IPS DF 4.7 (cell line): ENCODE data around the gene LZTFL1.

ENCODE experiments used
- DNase-seq: peaks from one replicate; pipeline ENCODE4 v3.0.0-alpha.2; 2013; ENCODE audit warnings: low spot score; ENCODE audit errors: extremely low read depth

Gene LZTFL1

DNA sequence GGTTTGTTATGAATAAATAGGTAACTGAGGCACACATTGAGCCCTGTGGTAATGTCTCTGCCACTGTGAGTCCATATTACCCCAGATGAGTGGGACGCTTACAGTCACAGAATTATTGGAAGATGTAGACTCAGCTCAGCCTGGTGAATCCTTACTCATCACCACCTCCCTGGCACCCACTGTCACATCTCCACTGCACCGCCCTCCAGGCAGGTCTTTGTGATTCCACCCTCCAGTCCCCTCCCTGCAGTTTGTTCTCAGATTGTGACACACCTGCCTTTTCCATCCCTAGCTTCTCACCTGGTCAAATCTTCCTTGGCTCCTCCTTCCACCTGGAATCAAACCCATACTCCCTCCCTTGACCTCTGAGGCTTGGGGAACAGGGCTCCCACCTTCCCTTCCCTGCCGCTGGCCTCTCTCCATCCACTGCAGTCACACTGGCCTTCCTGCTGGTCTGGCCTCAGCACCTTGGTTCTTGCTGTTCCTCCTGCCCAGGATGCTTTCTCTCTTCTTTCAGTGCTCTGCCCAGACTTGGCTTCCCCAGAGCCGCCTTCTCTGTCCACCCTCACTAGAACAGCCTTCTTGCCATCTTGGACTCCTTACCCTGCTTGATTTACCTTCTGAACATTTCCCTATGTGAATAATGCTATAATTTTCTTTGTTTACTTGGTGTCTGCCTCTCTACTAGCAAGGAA, 55.0 kb downstream of the LZTFL1 start:
- no peak for DNase-seq

DNA sequence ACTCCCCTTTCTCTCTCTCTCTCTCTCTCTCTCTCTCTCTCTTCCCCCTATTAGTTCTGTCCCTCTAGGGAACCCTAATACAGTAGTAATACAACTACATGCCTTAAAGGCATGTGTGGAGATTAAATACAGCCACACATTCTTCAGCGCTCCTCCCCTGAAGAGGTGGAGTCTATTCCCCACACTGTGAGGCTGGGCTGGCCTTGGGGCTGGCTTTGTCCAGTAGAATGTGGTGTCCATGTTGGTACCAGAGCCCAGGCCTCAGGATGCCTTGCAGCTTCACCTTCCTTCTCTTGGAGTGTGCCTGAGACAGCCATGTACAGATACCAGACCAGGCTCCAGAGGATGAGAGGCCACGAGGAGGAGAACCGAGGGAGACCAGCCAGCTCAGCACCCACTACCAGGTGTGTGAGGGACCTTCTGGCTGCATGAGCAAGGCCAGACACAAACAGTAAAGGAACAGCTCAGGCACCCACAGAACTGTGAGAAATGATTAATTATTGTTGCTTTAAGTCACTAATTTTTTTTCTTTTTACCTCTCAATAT, 56.2 kb downstream of the LZTFL1 start:
- DNase-seq: no peak

DNA sequence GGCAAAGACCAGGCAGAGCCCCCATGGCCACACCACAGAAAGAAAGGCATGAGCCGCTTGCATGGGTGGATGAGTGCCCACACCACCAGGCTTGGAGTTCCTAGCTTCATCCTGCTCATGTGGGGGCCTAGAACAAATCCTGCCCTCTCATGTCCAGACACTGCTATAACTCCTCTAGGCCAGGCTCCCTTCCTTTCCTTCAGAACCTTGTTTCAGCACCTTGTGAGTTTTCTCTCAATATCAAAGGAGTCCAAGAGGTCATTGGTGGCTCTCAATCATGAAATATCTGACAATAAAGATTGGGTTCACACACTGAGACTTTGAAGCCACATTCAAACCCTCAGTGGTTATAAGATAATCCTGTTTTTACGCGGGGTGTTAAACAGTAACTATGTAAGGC, 58.3 kb downstream of the LZTFL1 start:
- no peak for DNase-seq

DNA sequence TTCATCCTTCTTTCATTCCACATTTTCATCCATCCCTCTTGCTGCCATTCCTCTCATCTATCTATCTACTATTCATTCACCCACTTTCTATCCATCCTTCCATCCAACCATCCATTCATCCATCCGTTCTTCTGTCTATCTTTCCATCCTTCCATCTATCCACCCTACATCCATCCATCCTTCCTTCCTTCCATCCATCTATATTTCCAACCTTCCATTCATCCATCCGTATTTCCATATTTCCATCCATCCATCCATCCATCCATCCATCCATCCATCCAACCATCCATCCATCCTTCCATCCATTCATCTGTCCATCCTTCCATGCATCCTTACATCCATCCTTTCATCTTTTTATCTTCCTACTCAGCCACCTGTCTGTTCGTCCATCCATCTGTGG, 59.5 kb downstream of the LZTFL1 start:
- no peak for DNase-seq

DNA sequence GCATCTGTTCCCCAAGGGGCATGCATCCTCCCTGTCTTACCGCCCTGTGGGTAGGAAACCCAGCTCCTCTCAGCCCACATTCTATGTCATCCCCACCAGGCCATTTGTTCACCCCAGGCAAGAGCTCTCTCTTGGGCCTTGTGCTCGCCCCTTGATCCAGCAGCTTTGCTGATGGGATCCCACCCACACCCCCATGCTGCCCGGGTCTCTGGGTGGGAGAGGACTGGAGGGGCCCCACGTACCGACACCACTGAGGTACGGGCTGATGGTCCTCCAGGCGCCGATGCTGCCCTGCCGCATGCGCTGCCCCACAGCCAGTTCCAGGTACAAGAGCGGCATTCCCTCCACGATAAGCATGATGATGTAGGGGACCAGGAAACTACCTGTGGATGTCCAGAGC, 60.1 kb downstream of the LZTFL1 start:
- no peak for DNase-seq

DNA sequence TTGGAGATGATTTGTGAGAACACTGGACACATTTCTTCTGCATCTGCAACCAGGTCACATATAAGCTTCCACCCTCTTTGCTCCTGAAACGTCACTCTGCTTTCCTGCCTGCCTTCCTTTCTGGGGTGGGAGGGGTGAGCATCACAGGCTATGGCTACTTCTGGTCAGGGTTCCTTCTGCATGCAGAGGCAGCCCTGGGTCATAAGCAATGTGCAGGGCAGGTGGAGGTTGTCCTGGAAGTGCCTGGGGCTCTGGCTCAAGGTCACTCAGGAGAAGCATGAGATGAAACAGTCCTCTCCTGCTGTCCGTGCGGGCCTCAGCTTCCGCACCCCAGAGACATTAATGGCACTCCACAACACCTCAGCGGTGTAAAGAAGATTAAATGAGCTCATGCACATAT, 60.6 kb downstream of the LZTFL1 start:
- DNase-seq: no peak

DNA sequence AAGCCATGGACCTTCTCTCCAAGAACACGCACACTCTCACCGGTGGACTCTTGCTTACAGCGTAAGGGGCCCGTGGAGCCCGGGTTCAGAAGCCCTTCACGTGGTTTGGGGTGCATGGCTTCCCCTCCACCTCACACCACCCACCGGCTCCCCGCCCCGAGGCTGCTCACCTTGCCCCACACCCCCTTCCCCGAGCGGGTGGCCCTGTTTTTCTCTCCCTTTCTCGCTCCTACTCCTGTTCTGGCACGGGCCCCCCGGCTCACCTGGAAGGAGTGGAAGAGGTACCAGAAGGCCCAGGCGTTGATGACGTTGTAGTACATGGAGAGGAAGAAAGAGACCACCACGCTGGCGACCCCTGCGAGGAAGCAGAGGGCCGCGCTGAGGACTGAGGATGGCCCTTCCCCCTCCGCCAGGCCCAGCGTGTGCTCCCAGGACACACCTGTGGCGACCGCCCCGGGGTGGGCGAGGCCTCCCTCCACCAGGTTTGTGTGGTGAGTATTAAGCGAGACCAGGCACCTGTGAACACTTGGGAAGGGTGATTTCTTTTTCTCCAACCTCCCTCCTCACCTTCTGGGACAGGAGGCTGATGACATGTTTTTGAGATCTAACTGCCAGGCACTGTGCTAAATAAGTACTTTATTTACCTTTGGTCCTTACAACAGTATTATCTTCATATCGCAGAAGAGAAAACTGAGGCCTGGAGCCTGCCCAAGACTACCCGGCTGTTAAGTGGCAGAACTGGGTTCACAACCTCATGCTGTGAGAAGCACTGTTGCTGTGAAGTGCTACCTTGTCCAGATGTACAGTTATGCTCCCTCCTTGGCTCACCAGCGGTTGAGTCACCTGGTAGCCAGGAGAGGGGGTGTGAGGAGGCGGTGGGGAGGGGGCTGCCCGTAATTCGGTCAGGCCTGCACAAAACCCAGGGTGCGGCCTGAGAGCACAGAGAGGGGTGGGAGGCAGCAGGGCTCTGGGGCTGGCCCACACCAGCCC, 61.9 kb downstream of the LZTFL1 start:
- no peak for DNase-seq

DNA sequence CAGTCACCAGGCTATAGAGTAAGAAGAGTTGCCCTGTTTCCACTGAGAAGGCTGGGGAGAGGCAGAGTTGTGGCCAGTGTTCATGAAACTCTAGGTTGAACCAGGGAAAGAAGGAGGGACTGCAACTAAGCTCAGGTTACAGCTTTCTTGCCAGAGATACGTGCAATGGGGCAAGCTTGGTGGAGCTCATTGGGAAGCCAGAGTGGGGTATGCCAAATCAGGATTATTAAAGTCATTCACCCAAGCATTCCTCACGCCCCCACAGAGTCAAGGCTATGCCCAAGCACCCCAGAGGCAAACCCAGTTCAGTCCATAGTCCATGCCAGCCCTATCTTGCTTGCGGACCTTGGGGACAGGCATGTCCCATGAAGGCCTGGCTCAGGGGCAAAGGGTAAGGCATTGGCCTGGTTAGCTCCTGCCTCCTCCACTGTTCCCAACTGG, 63.1 kb downstream of the LZTFL1 start:
- no peak for DNase-seq

DNA sequence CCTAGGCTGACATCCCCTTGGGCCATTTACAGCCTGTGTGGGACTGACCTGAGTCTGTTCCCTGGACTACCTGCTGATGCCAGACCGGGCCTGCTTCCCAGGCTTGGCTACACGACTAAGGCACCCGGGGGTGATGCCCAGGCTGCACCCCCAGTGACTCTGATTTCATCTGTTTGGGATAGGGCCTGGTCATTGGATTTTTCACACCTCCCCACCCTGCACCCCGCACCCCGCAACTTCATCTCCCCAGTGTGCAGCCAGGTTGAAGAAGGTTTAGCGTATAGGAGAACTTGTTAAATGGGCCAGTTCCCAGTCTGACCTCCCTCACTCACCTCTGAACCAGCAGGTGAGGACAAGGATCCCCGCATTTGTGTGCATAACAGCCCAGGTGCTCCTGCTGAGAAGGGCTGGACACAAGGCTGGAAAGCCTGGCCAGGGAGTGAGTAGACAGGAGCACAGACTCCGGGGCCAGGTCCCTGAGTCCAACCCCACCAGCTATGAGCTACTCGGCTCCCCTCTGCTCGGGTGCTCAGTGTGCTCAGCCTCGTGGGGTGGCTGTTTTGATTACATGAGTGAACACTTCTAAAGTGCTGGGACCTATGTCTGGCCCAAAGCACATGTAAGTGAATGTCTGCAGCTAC, 64.1 kb downstream of the LZTFL1 start:
- no peak for DNase-seq

DNA sequence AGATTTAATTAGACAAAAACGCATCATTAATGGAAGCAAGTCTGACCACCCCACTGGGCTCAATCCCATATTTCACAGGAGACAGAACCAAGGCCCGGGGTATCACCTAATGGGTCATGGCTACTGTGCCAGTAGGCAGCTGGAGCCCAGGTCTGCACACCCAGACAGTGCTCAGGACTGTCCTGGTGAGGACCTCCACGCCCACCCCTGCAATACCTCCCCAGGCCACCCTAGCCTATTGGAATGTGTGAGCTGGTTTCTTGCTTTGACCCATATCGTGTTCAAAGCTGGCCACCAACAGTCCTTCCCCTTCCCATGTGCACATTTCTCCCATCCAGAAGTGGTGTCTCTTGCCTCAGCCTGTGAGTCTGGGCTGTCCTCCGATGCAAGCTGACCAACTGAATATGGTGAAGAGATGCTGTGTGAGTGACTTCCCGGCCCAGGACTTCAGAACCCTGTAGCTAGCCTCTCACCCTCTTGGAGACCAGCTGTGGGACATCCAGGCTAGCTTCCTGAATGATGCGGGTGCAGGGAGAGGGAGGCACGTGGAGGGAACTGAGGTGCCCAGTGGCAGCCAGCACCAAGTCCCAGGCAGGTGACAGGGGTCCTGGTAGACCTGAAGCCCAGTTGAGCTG, 64.7 kb downstream of the LZTFL1 start:
- no peak for DNase-seq

DNA sequence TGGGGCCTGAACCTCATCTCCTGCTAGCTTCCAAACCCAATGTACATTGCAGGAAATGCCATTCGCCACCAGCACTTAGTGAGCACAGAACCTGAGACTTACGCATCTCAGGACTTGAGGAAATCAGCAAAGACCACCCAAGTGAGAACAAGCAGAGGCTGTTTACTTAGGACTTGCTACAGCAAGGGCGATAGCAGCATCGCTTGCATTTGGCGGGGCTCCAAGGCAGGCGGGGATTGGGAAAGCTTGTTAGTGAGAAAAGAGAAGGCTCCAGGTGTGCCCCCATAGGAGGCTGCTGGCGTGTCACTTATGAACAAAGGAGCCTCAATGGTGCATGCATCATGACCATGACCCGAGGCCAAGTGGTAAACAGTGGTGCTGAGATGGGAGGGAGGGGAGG, 65.3 kb downstream of the LZTFL1 start:
- DNase-seq: no peak

DNA sequence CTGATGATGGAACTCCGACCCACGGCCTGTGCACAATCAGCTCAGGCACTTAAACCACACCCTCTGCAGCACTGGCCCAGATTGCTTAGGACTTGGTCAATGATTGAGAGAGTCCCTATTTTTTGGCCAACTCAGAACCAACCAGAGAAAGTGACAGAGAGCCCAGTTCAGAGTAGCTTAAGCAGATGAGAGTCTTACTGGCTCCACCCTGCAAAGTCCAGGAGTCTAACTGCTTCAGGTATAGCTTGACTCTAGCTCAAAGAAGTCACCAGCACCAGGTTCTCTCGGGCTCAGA, 65.7 kb downstream of the LZTFL1 start:
- DNase-seq: no peak

DNA sequence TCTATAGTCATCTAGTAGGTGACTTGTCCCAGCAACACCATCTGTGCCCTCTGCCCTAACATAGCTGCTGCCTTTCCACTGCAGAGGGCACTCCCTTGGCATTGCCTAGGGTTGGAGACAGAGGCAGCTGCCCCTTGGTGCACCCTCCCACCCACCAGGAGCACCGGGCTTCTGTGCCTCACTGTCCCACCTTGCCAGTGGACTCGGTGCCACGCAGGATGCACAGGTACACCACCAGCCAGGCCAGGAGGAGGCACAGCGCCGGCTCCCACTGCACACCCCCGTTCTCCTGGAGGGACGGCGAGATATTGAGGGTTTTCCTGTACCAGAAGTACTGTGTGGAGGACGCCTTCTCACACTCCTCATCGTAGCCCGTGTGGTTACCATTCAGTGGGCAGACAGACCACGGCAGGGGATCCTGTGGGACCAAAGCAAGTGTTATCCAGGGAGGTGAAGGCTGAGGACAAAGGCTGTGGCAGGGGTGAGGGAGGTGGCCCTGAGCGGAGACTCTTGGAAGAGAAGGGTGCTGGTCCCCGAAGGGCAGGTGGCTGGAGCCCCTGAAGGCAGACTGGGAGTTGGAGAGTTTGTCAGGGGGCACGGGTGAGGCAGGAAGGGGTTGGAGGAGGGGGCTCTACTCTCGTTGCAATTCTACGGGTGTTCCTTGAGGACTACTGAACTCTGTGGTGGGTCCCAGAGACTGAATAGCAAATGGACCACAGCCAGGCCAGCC, 66.2 kb downstream of the LZTFL1 start:
- DNase-seq: no peak

DNA sequence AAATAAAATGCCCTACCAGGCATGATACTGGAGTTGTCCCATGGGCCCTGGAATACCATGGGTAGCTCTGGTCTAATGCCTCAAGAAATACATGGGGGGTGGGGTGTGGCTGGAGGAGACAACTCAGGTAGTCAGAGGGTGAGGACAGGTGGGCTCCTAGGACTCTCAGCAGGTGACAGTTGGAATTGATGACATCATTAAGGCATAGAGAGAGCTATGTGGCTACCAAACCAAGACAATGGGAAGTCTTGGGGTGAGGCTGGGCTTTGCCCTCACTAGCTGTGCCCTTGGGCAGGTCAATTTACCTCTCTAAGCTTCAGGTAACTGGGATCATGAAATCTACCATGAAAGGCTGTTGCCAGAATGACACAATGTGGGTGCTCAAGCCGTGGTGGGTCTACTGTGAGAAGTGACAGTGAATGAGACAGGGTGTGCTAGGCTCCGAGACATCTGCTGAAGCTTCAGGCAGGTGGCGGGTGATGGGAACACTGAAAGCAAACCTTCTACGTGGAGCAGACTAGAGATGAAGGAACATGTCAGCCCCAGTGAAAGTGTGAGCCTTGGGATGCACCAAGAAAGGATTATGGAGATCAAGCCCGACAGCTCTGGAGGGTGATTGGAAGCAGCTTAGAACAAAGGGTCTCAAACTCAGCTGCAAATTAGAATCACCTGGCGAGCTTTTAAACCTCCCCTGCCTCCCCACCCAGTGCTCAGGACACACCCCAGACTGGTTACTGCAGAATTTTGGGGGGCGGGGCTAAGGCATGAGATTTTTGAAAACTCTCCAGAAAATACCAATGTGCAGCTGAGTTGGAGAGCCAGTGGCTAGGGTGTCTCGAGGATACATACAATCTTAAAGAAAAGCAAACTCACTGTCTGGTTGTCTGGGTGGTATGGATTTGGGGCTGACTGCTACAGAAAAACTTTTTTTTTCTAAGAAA, 67.1 kb downstream of the LZTFL1 start:
- no peak for DNase-seq

DNA sequence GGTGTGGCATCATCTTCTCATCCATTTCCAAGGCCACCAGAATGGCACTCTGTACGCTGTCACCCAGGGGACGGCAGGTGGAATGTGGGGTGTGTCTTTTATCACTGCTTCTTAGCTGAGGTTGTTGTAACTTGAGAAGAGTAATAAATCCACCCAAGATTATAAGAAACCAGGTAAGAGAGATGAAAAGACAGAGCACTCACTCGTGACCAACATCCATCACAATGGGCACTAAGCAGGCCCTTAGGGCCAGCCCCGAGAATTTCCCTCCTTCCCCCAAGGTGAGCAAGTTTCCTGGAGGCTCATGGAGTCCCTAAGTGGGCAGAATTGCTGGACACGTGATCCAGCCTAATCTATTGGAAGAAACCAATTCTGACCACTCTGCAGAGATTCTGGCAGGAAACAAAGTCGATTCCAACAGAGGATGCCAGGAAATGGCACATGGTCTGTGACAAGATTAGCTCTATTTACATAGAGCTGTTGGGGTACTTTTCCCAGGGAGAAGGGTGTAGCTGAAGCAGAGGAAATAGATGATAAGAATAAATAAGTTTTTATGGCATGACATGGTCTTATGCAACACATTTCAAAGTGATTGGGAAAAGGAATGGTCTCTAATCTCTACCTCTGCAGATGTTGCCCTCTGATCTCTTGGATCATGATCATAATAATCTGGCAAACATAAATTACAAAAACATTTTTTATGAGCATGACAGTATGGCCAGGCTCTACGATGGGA, 68.0 kb downstream of the LZTFL1 start:
- DNase-seq: no peak
